DMS114 treated with DMSO at 0.1 percent for 48 hours (cell line): ENCODE data around the gene CACTIN.
"Not testable (repeated sequence)": the region's sequence is repeated elsewhere in the genome, so short reads cannot be mapped to it uniquely, and the experiment has no call there.

Source experiments
- DNase-seq: peaks from one replicate; lab custom pipeline; 2025; ENCODE audit not compliant: unreplicated experiment; lab: John Stamatoyannopoulos, UW

Gene CACTIN

DNA sequence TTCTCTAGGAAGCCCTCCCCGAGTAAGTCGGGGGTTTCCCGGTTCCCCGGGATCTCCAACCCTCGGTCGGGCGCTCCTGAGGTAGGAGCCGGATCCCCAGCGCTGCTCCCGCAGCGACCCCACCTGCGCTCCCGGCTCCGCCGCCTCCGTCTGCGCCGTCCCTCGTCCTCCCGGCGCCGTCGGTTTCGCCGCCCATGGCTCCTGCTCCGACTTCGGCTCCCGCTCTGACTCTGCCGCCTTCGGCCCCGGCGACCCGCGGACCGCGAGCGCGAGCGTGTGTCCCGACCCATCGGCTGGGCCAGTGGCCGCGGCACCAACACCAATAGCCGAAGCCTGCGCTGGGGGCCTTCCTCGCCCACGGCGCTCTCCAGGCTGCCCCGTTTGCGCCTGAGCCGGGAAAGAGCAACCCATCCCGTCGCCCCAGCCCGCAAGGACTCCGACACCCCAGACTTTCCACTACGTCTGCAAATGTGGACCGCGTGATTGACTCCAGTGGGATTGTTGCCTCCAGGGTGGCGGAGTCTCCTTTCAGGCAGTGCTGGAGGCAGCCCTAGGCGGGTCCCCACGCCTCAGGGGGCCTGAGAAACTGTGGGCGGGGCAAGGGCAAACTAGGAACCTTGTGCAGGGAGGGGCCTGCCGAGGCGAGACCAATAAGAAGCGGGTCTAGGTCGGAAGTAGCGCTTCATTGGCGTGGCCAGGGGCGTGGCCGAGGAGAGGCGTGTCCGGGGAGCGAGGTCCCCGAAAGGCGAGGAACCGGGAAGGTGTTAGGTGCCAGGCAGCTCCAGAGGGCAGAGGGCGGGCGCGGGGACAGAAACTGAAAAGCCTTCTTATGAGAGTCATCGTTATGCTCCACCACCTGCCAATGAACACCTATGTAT lies at the start of gene CACTIN:
CACTIN (minus strand) TSS at position 318 of the 878 bp plus-strand sequence; CDS start at position 290, 28 bp downstream.
- peak; percentile 90 for DNase-seq

DNA sequence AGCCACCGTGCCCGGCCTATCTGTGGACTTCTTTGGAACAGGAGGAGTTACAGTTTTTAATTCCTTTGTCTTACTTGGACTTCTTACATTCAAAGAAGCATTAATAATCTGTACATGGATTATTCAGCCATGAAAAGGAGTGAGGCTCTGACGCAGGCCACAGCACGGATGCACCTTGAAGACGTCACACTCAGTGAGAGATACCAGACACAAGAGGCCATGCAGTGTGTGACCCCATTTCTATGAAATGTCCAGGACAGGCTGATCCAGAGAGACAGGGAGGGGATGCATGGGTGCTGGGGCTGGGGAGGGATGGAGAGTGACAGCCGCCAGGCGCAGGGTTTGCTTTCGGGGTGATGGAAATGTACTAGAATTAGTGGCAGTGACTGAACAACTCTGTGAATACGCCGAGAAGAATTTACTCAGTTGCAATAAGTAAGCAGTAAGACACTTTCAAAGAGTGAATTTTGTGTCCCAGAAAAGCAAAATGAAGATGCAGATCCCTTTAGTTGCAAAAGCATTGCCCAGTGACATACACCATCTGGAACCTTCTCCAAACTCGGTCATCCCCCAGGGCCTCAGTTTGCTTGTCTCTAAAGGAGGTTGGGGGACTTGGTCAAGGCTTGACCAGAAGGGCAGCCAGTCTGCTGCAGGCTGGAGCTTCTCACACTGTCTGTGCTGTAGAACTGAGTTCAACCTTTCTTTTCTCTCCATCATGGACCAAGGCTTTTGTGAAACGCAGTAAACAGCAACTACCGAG lies 48.4 kb upstream of the CACTIN start:
- no peak for DNase-seq

DNA sequence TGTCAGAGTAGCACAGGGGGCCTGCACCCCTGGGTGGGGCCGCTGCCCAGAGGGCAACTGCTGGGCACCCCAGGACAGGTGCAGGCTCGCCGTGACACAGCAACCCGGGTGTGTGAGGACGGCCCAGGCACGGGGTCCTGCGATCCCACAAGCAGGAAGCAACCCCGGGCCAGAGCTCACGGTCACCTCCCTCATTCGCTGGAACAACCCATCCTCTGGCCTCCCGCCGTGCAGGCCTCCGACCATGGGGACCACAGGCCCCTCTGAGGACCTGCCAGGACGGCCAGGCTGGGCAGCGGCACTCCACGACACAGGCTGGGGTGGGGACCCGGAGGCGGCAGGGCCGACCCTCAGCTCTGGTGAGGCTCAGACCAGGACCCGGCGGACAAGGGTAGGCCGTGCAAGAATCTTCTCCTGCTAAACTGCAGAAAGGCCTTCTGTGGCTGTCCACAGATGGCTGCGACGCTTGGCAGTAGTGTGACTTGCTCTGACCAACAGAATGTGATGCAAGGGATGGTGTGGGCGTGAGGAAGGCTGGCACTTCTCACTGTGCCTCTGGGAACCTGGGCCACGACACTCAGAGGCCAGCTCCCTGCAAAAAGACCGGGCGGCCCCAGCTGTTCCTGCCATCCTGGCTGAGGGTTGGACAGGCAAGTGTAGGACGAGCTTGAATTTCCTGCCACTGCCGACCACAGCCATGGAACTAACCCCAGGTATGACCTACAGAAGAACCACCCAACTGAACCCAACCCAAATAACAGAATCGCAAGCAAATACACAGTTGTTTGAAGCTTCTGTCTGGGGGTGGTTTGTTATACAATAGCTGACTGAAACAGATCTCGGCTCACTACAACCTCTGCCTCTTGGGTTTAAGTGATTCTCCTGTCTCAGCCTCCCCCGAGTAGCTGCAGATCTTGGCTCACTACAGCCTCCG lies 47.2 kb upstream of the CACTIN start:
- DNase-seq = no peak

DNA sequence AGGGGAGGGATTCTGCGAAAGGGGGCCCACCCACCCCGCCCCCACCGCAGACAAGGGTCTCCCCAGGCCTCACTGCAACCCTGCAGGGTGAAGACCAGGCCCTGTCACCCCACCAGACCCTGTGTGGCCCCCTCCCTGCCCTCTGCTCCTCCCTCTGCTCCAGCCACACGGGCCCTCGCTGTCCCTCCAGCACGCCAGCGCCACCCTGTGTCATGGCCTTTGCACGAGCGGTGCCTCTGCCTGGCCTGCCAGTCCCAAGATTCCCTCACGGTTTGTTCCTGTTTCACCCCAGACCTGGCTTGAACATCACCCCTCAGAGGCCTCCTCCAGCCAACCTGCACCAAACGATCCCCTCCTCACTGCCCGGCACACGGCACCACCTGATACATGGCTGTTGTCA lies 46.4 kb upstream of the CACTIN start:
- DNase-seq = no peak

DNA sequence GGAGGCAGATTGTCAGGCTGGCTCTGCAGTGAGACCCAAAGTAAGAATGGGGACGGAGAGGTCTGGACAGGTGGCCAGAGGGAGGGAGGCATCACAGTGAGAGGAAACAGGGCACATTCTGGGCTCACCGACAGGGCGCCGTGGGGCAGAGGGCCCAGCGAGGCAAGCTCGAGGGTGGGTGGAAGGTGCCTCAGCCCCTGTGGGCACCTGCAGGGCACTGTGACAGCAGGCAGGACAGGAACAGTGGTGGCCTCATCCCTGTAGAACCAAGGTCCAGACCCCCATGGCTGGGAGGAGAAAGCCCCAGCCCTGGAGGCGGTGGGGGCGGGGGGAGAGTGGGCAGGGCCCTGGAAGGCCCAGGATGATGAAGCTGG lies 46.0 kb upstream of the CACTIN start:
- DNase-seq = no peak

DNA sequence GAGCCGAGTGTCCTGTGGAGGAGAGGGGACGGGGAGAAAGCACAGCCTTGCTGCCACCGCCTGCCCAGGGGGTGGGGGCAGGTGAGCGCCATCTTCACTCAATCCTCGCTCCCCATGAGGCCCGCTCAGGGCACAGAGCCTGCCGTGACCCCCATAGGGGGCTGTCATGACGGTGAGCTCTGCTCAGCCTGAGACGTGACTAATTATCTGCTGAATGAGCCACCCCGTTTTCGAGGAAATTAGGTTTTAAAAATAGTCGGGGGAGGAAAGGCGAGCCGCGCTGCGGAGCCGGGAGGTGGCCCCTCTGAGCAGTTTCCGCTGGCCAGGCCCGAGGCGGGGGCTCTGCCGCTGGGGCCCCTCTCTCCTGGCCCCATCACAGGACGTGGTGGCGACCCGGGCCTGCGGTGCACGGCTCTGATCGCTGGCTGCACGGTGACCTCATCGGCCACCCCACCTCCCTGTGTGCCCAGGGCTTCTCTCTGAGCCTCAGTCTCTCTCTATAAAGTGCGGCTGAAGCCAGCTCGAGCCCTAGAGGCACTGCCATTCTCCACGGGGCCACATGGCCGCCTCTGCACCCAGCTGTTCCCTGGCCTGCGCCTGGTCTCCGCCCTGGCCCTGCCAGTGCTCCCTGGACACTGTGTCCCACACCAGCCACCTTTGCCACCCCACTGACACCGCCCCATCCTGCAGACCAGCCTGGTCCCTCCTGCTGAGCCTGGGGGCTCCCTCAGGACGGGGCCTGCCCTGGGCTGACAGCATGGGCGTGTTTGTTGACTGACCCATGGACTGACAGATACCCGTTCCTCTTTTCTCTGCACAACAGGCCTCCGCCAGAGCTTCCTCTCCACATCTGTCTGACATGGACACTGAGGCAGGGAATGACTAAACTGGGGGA lies 45.3 kb upstream of the CACTIN start:
- DNase-seq = no peak

DNA sequence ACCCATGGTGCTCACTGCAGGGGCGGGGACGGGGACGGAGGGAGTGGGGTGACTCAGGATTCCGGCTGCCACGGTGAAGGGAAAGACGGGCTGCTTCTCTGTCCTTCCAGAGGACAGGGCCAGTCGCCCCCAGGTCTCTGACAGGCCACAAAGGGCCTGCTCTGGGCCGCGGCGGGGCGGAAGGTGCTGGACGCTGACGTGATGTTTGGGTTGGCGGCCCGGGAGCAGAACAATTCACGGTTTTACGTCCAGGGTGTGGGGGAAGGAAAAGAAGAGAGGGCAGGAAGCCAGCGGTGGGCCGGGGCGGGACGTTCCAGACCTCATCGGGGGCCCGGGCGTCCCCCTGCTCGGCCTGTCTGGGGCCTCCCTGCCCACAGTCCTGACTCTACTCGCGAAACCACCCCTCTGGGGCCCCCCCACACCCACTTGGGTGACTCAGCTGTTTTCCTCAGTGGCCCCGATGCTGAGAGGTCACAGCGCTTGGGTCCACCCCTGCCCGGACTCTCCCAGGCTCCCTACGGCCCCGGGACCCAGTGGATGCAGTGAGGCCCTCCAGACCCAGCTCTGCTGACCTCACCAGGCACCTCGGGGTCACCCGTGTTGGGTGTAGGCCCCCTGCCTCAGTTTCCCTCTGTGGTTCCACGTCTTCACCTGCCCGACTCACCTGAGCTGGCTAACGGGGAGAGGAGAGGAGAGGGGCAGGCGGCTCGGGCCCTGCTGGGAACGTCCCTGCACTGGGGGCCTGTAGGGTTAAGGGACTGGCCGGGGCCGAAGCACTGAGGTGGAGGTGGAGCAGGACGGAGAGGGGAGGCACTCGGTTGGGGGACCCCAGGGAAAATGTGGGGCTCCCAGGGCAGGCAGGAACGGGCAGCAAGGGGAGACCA lies 44.4 kb upstream of the CACTIN start:
- no peak for DNase-seq

DNA sequence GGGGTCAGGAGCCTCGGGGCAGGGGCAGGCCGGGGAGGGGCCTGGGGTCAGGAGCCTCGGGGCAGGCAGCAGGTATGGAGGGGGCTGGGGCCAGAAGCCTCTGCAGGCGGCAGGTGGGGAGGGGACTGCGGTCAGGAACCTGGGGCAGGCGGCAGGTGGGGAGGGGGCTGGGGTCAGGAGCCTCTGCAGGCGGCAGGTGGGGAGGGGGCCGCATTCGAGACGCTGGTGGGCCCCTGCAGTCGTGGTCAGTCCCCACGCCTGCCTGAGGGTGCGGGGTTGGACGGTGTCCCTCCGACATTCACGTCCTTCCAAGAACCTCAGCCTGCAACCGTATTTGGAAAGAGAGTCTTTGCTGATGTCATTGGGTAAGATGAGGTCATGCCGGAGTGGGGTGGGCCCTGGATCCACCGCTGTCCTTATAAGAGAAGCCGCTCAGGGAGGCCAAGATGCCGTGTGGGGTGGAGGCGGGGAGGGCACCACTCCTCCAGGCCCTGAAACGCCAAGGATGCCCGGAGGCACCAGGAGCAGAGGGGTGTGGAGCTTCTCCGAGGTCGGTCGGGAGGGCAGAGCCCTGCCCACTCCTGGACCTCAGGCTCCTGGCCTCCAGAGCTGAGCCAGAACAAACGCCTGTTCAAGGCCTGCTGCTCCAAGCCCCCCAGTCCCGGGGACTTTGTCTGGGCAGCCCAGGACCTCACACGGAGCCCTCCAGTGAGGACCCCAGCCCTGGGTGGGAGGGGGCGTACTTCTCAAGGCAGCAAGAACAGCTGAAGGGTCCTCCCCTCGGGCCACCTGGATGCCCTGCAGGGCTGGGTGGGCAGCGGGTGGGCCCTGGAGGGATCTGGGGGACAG lies 43.6 kb upstream of the CACTIN start:
- DNase-seq = no peak

DNA sequence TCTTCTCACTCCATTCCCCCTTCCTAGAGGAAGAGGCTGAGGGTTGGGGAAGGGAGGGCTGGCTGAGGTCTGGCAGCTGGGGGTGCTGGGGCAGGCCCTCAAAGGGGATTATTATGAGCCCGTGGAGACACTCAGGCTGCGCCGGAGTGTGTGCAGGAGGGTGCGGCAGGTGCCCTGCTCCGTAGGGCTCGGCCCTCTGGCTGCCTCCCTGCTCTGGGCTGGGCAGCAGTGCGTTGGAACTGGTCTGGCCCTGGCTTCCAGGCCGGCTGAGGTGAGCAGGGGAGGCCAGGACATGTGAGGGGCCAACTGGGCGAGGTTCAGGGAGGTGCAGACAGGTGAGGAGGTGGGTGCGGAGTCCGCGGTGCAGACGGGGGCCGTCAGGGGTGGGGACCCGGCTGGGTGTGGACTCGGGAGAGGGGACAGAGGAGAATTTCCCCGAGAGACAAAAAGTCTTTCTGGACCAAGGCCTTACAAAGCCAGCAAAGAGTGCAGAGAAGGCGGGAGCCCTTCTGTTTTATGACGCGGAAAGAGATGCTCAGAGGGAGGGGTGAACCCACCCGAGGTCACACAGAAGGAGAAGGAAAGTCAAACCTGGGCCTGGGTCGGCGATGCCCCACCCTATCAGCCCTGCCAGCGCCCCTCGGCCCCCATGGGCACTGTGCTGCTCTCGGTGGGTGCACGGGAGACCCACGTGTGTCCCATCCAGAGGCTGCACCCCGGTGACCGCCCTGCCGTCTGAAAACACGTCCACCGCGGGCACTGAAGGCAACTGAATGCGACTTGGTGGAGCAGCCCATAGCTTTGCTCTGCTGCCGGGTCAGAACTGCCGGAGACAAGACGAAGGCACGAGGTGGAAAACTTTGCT lies 42.7 kb upstream of the CACTIN start:
- no peak for DNase-seq

DNA sequence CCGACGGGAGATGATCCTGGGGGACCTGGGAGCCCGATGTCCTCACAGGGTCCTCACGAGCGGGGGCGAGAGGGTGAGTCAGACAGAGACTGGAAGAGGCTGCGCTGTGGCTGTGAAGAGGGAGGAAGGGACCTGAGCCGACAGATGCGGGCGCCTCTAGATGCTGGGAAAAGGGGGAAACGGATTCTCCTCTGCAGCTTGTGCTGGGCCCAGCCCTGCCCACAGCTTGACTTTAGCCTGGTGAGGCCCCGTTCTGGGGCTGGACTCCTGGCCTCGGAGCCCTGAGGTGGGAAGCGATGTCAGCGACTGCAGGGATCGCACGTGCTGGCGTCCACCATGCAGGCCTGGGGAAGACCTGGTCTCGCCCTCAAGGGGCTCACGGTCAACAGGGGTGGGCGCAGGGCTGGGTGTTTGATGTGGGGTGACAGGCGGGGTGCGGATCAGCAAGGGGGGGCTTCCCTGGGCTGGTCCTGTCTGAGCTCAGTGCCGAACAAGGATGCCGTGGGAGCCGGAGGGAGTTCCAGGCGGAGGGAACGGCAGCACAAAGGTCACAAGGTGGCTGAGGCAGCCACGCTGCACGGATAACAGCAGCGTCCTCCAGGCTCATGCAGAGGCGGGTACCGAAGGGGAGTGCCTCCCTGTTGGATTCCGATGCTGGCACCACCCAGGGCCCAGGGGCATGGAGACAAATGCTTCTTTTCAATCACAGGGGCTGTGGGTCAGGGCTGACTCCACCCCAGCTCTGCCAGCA lies 41.9 kb upstream of the CACTIN start:
- no peak for DNase-seq

DNA sequence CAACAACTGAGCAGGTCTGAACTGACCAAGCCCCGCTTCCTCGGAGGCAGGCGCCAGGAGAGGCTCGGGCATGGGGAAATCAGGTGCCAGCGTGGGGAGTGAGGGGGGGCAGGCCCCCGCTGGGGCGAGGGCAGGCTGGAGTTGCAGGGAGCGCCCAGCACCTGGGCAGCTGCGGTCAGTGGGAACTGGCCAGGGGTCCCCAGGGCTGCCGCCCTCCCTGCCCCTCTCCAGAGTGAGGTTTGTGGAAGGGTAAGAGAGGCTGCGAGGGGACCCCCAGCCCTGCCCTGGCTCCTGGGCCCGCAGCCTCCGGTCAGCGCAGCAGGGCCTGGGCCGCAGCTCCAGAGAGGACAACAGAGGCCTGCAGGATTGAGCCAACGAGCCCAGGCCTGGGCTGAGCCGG lies 41.2 kb upstream of the CACTIN start:
- DNase-seq = no peak

DNA sequence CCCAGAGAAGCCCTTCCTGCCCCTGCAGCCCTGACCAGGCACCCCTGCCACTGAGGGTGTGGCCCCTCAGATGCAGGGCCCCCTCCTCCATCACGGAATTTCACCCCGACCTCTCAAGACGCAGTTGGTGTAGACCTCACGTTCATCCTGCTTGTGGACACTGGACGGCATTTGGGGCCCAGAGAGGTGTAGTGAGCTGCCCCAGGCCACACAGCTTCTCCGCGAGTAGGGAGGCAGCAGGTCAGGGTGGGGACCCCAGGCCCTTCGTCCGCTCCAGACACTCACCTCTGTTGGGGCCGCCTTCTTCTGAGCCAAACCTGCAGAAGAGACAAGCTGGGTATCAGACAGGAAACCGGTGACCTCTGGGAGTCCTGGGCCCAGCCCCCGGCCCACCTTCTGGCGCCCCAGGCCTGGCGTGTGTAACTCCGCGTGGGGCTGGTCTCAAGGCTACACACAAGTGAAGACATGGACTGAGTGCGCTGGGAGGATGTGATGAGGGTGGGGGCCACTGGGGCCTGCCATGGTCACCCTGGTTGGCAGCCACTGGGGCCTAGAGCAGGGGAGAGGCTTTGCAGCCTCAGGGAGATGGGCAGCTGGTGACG lies 40.5 kb upstream of the CACTIN start:
- no peak for DNase-seq

DNA sequence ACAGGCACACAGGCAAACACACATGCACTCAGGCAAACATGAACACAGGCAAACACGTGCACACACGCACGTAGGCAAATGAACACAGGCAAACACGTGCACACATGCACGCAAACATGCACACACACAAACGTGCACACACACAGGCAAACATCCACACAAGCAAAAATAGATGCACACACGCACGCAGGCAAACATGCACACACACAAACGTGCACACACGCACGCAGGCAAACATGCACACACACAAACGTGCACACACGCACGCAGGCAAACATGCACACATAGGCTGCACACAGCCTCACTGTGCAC lies 39.9 kb upstream of the CACTIN start:
- DNase-seq = not testable (repeated sequence)

DNA sequence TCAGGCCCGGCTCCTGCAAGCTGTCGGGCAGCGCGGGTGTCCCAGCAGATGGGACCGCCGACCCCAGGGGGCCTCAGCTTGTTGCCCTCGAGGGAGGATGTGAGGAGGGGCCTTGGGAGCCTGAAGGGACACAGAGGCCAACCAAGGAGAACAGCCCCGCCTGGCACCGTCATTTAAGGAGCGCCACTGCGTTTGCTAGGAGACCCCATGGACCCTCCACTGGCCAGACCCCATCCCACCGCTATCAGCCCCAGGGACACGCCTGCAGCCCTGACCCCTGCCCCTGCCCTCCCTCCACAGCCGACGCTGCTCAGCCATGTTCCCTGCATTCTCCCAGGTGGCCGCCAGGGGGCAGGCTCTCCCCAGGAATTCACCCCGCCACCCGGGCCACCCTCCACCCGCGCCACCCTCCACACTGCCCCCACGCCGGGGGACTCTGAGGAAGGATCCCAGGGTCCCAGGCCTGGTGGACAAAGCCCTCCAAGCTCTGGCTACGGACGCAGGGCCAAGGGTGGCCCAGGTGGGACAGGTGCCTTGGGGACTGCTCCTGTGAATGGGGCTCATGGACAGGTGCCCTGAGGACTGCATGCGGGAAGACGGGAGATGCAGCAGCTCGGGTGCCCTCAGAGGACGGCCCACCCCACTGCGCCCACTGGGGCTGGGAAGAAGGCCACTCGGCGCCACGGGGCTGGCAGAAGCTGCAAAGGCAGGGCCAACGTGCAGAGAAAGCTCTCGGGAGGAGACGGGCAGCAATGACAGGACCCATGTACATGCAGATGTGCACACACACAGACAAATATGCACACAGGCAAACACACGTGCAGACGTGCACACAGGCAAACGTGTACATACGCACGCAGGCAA lies 39.3 kb upstream of the CACTIN start:
- no peak for DNase-seq

DNA sequence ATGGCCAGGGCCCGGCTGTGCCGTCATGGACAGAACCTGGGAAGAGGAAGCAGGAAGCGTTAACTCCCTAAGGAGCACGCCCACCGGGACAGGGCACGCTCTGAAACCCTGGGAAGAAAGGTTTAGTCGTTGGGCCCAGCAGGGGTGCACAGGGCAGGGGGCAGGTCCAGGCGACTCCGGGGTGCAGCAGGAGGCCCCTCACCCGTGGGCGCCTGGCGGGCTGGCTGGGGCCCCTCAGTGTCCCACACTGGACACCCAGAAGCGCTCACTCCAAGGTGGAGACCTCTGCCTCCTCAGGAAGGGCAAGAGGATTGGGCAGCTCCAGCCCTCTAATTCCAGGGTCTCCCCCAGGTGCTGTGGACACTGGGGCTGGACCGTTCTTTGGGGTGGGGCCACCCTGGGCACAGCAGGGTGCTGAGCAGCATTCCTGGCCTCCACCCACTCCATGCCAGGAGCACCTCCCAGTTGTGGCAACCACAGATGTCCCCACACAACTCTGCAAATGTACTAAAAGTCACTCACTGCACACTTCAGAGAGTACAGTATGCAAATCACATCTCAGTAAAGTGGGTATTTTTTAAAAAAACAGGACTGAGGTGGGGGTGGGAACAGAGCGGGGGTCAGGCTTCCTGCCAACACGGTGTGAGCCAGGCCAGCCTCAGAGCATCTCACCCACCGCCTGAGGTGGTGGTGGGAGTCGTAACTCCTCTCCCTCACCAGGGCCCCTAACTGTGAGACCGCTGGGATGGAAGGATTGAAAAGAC lies 38.5 kb upstream of the CACTIN start:
- no peak for DNase-seq
